Daoy (cell line): ENCODE results near the gene MFSD6. TPM values are rescaled to one million over a fixed set of nuclear protein-coding genes. Genes with fewer than 3 reads are reported as not detected.

Experiments used
- DNase-seq: peaks from one replicate; pipeline ENCODE4 v3.0.0-alpha.2; 2015; ENCODE audit warnings: low read depth
- total RNA-seq: library from RNA; depleted of rRNA; stranded (reverse); fragments of >200 nt; shearing (Covaris generic); gene quantifications from 2 replicates; pipeline ENCODE4 v1.2.3, GENCODE V29; 2014

The MFSD6 gene
- total RNA-seq, 1 experiment from 2014 or later: 20.9 TPM

DNA sequence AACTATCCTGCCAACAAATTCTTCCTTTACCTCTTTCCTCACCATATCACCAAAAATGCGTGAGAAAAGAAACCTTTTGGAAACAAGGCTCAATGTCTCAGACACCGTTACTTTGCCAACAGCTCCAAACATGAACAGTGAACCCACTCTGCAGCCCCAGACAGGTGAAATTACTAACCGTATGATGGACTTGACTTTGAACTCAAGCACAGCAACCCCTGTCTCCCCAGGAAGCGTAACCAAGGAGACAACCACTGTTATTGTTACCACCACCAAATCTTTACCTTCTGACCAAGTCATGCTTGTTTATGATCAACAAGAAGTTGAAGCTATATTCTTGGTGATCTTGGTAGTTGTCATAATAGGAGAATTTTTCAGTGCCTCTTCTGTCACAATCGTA is 28.4 kb downstream of the MFSD6 start:
- no peak for DNase-seq

DNA sequence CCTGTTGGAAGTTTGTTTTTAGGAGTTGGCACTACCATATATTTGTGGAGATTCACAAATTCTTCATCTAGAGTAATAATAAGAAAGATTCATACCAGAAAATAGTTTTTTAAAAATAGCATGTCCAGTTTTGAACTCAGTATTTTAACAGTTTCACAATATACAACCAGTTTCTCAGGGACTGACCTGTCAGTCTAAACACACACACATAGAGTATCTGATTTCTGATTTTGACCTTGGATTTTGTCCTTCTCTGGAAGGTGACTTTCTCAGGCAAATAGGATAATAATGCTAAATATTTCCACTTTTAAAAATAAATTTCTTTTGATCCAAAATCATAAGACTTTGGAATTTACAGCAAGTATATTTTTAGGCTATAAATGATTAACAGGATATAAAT is 32.0 kb downstream of the MFSD6 start:
- DNase-seq: no peak

DNA sequence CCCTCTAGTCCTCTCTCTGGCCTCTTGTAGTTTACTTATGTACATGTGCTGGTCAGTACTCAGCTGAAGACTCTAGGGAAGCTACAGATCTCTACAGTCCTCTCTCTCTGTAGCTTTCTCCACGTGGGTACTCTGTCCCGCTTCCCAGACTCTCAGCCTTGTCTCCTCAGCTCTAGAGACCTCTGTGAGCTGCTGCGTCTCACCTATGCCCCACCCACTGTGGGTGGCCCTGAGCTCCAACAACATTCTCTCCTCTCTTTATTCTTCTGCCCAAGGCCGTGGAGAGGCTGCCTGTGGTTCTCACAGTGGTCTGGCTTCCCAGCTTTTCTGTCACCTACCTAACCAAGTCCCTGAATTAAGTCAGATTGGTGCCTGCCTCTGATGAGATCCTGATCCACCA is 33.4 kb downstream of the MFSD6 start:
- no peak for DNase-seq

- DNase-seq: no peak
These were observed 34.9 kb downstream of the MFSD6 start for GRCh38 chr2:190443055-190443454.

DNA sequence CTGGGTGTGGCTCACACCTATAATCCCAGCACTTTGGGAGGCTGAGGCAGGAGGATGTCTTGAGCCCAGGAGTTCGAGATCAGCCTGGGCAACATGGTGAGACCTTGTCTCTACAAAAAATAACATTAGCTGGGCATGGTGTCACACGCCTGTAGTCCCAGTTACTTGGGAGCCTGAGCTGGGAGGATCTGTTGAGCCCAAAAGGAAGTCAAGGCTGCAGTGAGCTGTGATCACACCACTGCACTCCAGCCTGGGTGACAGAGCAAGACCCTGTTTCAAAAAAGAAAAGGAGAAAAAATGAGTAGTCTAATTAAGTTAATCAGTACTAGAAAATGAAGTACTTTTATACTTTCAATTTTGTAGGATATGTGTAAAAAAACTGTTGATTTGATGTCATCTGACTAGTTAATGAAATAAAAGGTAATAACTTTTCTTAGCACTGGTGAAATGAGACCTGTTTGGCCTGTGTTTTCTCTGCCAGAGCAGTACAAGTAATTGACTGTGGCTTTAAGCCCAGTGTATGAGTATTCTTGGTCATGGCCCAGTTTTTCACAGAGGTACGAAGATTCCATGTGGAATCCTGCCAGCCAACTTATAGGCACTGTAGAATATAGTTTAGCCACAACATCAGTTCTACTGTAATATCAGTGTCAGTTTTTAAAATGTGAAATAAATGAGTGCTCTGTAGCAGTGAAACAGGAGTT is 35.8 kb downstream of the MFSD6 start:
- DNase-seq: peak; percentile 20

DNA sequence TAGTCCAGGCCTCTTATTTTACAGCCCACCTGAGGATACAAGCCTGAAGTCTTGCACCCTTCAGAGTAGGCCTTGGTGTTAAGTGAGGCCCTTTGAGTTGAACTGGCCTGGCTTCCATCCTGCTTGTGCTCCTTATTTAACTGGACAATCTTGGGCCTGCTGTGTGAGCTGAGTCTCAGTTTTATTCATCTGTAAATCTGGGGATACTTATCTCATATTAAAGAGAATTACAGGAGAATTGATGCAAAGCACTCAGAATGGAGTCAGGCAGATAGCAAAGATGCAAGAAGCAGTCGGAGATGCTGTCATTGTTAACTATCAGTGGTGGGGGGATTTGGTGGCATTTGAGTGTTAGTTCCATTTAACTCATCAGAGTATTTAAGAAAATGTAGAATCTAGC is 36.8 kb downstream of the MFSD6 start:
- no peak for DNase-seq

GRCh38 chr2:190446193-190446592 is 38.0 kb downstream of the MFSD6 start:
- DNase-seq: no peak

DNA sequence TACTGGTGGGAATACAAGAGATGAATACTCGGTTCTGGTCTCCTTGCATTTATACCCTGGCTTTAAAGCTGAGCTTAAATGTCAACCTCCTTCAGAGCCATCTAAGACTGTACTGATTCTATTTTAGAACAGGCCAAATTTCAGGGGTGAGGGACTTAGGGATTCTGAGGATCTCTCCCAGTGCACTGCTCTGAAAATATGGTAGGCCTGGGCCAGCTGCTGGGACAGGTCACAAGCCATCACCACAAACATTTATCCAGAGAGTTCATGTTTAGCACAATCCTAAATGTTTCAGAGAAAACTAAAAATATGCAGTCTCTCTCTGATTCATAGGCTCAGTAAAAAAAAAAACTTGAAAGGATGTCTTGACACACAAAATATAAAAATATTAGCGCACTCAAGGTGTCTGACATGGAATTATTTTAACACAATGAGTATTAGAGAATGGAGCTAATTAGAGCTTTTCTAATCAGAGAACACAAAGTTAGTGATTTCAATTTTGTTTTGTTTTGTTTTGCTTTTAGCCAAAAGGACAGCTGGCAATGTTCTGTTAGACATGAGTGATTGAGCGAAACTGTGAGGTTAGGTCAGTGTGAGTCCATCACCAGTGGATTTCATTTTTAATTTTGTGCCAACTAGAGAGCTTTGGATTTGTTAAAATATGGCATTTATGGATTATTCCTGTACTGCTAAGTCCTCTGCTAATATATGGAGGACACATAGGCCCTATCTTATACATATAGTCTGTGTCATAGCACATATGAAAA is 38.8 kb downstream of the MFSD6 start:
- no peak for DNase-seq

GRCh38 chr2:190447766-190448165 is 39.6 kb downstream of the MFSD6 start:
- DNase-seq: no peak

DNA sequence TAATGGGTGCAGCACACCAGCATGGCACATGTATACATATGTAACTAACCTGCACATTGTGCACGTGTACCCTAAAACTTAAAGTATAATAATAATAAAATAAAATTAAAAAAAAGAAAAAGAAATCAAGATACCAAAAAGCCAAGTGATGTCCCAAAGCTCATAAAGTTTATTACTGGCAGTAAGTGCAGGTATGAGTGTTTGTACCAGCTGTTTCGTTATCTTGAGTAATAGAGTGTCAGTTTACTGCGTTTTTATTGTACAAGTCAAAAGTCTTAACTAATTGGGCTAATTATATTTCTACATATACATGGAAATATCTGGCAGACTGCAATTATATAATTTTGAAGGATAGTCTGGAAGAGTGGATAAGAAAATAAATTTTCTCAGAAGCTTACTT is 41.8 kb downstream of the MFSD6 start:
- no peak for DNase-seq

DNA sequence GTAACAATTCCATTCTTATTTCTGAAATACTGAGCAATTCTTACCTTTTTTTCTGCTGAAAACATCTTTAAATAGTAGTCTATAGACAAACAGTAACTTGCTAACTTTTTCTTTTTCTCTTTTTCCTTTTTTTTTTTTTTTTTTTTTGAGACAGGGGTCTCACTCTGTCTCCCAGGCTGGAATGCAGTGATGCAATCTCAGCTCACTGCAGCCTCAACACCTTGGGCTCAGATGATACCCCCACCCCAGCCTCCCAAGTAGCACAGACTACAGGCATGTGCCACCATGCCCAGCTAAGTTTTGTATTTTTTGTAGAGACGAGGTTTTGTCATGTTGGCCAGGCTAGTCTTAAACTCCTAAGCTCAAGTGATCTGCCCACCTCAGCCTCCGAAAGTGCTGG is 42.2 kb downstream of the MFSD6 start:
- DNase-seq: no peak

DNA sequence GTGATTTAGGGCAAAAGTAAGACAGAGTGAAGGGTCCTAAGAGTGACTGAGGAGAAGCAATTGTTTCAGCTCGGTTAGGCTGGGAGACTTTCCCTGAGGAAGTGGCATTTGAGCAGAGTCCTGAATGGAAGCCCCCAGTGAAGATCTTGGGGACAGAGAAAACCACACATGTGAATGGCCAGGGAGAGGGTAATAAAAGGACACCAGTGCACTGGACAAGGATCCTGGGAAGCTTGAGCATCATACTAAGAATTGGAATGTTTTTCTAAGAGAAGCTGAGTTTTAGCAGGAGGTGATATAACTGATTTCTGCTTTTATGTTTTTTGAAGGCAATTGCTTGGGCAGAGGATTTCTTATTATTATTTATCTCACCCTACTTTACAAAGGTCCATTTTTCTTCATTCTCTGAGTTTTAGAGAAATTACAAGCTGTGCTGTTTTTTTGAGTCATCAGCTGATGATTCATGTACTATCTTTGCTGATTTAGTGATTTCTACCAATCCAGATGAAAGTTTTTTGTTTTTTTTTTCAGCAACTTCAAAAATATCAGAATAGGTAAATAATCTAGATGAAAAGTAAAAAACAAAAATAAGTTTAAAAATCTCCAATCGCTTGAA is 43.5 kb downstream of the MFSD6 start:
- no peak for DNase-seq

DNA sequence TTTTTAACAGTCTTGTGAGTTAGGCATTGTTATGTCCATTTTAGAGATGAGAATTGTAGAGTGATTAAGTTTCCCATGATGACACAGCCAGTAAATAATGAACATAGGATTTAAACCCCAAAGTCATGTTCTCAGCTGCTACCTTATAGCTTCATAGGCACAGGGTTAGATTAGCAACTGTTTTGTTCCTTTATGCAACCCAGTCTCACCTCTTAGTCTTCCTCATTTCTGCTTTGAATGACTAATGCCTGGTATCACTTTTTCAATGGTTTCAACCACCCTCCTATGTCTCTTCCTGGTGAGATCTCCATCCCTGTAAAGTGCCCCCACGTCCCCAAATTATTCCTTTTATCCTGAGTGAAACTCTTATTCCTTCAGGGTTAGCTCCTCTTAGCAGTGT is 44.3 kb downstream of the MFSD6 start:
- no peak for DNase-seq

DNA sequence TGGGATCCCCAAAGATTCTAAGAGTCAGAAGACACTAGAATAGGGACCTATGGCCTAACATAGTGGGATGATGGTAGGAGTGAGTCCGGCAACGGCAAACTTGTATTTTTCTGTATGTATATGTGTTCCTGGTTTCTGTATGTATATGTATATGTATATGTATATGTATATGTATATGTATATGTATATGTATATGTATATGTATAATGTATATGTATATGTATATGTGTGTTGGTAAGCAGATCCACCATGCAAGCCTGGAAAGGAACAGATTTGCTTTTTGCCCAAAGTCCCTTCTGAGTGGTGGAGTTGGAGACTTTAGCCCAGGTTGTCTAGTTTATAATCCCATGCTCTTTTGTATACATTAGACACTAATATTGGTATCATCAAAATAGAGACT is 46.6 kb downstream of the MFSD6 start:
- no peak for DNase-seq

DNA sequence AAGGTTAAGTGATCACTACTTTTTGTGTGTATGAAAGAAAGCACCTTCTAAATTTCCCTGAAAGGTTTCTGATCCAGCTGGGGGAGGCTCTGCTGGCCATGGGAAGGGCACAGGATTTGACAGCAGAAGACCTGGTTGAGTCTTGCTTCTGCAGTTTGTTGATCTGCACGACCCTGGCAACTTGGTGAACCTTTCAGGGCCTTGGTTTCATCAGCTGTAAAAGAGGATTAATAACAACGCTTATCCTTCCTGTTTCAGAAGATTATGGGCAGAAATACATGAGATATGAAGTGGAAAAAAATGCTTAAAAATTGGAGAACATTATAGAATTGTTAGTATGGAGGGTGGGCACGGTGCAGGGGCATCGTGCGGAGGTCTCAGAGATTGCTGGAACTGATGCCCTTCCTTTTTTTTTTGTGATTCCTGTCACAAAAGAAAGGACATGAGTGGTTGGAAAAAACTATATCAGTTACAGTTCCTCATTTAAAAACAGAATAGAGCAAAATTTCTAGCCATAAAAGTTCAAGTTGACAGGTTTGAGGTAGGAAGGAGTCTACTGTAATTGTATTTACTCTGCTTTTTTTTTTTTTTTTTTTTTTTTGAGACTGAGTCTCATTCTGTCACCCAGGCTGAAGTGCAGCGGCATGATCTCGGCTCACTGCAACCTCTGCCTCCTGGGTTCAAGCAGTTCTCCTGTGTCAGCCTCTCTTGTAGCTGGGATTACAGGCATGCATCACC is 47.4 kb downstream of the MFSD6 start:
- DNase-seq: no peak

- no peak for DNase-seq
These were observed 48.7 kb downstream of the MFSD6 start for GRCh38 chr2:190456833-190457232.

- no peak for DNase-seq
These were observed 49.1 kb downstream of the MFSD6 start for GRCh38 chr2:190457256-190457655.

- no peak for DNase-seq
These were observed 50.4 kb downstream of the MFSD6 start for GRCh38 chr2:190458352-190459107.

DNA sequence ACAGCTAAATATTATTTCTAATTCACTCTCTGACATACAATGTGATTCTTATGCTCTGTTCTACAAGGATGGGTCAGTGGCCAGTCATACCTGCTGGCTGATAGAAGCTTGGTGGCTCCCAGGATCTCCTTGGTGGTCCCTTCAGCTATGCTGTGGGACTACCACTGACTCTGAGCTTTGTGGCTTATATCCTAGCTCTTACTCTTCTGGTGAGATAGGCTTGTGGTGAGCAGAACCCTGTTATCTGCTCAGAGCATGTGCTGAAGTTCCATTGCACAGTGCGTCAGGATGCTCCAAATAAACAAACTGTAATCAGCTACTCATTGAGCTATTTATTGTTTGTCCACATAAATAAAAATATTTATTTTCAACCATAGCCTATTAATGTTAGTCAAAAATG is 51.7 kb downstream of the MFSD6 start:
- DNase-seq: no peak

DNA sequence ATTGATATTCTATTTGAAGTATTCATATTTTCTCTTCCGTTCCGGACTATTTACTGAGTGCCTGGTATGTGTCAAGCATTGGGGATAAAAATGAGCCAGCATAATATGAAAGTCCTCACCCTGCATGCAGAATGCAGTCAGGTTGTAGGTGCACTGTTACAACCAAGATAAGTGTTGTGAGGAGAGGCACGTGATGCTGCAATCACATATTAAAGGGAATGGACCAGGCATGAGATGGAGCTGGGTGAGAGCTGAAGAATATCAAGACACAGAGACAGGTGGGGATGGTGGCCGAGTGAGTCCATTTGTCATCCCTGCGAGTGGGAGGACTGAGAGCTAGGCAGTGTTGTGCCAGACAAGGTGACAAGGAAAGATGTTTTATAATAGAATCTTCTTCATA is 52.3 kb downstream of the MFSD6 start:
- no peak for DNase-seq

GRCh38 chr2:190462181-190462580 is 54.0 kb downstream of the MFSD6 start:
- DNase-seq: no peak

DNA sequence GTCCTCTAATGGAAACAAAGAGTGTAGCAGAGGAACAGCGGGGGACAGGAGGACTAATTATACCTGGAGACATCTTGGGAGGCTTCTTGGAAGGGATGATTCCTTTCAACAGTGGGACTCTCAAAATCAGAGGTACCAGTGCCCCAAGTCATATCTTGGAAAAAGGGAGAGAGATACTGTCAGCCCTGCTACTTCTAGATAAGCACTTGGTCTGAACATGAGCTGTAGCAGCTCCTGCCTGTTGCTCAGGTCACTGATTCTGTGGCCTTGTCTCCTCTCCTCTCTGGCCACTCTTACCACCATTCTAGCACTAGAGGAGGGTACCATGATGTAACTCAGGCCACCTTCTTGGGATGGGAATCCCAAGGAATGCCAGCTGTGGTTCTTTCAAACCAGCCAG is 54.5 kb downstream of the MFSD6 start:
- DNase-seq: no peak
